ENCODE data around the gene TRAPPC4.

- TF ChIP-seq, protein P1, sequence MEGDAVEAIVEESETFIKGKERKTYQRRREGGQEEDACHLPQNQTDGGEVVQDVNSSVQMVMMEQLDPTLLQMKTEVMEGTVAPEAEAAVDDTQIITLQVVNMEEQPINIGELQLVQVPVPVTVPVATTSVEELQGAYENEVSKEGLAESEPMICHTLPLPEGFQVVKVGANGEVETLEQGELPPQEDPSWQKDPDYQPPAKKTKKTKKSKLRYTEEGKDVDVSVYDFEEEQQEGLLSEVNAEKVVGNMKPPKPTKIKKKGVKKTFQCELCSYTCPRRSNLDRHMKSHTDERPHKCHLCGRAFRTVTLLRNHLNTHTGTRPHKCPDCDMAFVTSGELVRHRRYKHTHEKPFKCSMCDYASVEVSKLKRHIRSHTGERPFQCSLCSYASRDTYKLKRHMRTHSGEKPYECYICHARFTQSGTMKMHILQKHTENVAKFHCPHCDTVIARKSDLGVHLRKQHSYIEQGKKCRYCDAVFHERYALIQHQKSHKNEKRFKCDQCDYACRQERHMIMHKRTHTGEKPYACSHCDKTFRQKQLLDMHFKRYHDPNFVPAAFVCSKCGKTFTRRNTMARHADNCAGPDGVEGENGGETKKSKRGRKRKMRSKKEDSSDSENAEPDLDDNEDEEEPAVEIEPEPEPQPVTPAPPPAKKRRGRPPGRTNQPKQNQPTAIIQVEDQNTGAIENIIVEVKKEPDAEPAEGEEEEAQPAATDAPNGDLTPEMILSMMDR (IDR thresholded peaks at IDR 0.05; ENCODE audit: low read depth, low read length, missing input control): peak; percentile 18
- TF ChIP-seq EGR1 (IDR thresholded peaks at IDR 0.05; ENCODE audit: low read depth in 2 of 2) (no peak), TAF1 (conservative IDR thresholded peaks at IDR 0.05) (no peak), SP1 (IDR thresholded peaks at IDR 0.05) (peak; percentile 33), NR2F2 (IDR thresholded peaks at IDR 0.05) (peak; percentile 95), MAX (IDR thresholded peaks at IDR 0.05) (no peak), RAD21 (IDR thresholded peaks at IDR 0.05) (peak; percentile 44 to 56), GABPA (IDR thresholded peaks at IDR 0.05 in 1 of 2, conservative IDR thresholded peaks at IDR 0.05 in 1 of 2) (peak in 1 of 2 donors; percentile 81), YY1 (IDR thresholded peaks at IDR 0.05) (peak; percentile 92), RXRA (IDR thresholded peaks at IDR 0.05) (peak; percentile 20 to 30), ATF3 (IDR thresholded peaks at IDR 0.05) (no peak), HNF4A (conservative IDR thresholded peaks at IDR 0.05) (peak in 1 of 2 donors; percentile 5)
- TF ChIP-seq, protein P2, sequence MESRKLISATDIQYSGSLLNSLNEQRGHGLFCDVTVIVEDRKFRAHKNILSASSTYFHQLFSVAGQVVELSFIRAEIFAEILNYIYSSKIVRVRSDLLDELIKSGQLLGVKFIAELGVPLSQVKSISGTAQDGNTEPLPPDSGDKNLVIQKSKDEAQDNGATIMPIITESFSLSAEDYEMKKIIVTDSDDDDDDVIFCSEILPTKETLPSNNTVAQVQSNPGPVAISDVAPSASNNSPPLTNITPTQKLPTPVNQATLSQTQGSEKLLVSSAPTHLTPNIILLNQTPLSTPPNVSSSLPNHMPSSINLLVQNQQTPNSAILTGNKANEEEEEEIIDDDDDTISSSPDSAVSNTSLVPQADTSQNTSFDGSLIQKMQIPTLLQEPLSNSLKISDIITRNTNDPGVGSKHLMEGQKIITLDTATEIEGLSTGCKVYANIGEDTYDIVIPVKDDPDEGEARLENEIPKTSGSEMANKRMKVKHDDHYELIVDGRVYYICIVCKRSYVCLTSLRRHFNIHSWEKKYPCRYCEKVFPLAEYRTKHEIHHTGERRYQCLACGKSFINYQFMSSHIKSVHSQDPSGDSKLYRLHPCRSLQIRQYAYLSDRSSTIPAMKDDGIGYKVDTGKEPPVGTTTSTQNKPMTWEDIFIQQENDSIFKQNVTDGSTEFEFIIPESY (IDR thresholded peaks at IDR 0.05): no peak
- TF ChIP-seq, protein P3, sequence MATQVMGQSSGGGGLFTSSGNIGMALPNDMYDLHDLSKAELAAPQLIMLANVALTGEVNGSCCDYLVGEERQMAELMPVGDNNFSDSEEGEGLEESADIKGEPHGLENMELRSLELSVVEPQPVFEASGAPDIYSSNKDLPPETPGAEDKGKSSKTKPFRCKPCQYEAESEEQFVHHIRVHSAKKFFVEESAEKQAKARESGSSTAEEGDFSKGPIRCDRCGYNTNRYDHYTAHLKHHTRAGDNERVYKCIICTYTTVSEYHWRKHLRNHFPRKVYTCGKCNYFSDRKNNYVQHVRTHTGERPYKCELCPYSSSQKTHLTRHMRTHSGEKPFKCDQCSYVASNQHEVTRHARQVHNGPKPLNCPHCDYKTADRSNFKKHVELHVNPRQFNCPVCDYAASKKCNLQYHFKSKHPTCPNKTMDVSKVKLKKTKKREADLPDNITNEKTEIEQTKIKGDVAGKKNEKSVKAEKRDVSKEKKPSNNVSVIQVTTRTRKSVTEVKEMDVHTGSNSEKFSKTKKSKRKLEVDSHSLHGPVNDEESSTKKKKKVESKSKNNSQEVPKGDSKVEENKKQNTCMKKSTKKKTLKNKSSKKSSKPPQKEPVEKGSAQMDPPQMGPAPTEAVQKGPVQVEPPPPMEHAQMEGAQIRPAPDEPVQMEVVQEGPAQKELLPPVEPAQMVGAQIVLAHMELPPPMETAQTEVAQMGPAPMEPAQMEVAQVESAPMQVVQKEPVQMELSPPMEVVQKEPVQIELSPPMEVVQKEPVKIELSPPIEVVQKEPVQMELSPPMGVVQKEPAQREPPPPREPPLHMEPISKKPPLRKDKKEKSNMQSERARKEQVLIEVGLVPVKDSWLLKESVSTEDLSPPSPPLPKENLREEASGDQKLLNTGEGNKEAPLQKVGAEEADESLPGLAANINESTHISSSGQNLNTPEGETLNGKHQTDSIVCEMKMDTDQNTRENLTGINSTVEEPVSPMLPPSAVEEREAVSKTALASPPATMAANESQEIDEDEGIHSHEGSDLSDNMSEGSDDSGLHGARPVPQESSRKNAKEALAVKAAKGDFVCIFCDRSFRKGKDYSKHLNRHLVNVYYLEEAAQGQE (IDR thresholded peaks at IDR 0.05): no peak
Measured at GRCh38 chr11:118997627-118998387, 20.8 kb upstream of the TRAPPC4 start, which contains the start of gene CENATAC.
